ENCODE measurements around the gene TCOF1.

GRCh38 chr5:150342583-150342982 is 14.9 kb upstream of the TCOF1 start:
- TF ChIP-seq FOSL1 (IDR thresholded peaks at IDR 0.05; ENCODE audit: insufficient read depth, low read depth, low read length) (no peak), CTCF (IDR thresholded peaks at IDR 0.05; ENCODE audit: control extremely low read depth in 1 of 3, insufficient read depth in 1 of 3, low read depth in 1 of 3, low read length in 3 of 3) (no peak), ZNF274 (IDR thresholded peaks at IDR 0.05; ENCODE audit: borderline replicate concordance, extremely low read depth, low read length) (no peak), POLR2A (IDR thresholded peaks at IDR 0.05; ENCODE audit: control extremely low read depth in 1 of 2, low read depth in 2 of 2, low read length in 2 of 2) (no peak), CEBPB (IDR thresholded peaks at IDR 0.05; ENCODE audit: low read depth, low read length) (no peak), TAF1 (IDR thresholded peaks at IDR 0.05; ENCODE audit: low read depth, low read length) (no peak), KDM1A (IDR thresholded peaks at IDR 0.05; ENCODE audit: borderline replicate concordance, low read length) (no peak), RAD21 (IDR thresholded peaks at IDR 0.05 in 1 of 2, conservative IDR thresholded peaks at IDR 0.05 in 1 of 2; ENCODE audit: low read depth in 2 of 2, low read length in 2 of 2) (no peak), TEAD4 (IDR thresholded peaks at IDR 0.05; ENCODE audit: low read depth, low read length) (no peak)
